Measurements from ENCODE around the gene NUDT22. TPM values are rescaled to one million over a fixed set of nuclear protein-coding genes. Genes with fewer than 3 reads are reported as not detected.

Gene NUDT22
- total RNA-seq, 3 donors from 2014 or later (not counting 1 experiment from before 2014, with no cell fraction given): 59.1 to 79.1 (median 74.8) TPM

- intact Hi-C loops (cut with micrococcal nuclease): loop anchor here (2.0 kb wide), 1 partner anchor 29 kb away; no protein-coding TSS in a partner anchor
- Histone ChIP-seq H3K4me1 (ENCODE audit: control insufficient read depth, insufficient read depth, low read length) (peaks cover 66% of the 10 kb centered on the region), H3K4me3 (ENCODE audit: low read length) (peak overlapping the region; percentile 65), H3K36me3 (ENCODE audit: control insufficient read depth, insufficient read depth, low read length) (peaks cover 15% of the 10 kb centered on the region), H3K27me3 (ENCODE audit: control insufficient read depth, insufficient read depth, low read length) (no peaks in the 10 kb centered on the region), H3K9me3 (ENCODE audit: control insufficient read depth, insufficient read depth, low read length) (no peaks in the 10 kb centered on the region), H3K27ac (ENCODE audit: low read length) (peak overlapping the region; percentile 98)
- DNase-seq (no peak), ATAC-seq (no peak)
- Mint-ChIP-seq H3K27me3 (ENCODE audit: low read depth in 2 of 2) (no peaks in the 10 kb centered on the region), H3K4me1 (peaks cover 13 to 46% of the 10 kb centered on the region in 2 donors), H3K36me3 (no peaks in the 10 kb centered on the region), H3K27ac (peak overlapping the region; percentile 98 to 99), H3K4me3 (peak overlapping the region; percentile 96), H3K9me3 (no peaks in the 10 kb centered on the region)
- 60% methylated on average over 11 of the region's 11 CpGs for WGBS (ENCODE audit: insufficient coverage)
- TF ChIP-seq CTCF (IDR thresholded peaks at IDR 0.05): no peak
Measured at GRCh38 chr11:64239662-64240434, 13.8 kb downstream of the NUDT22 start.

- Mint-ChIP-seq H3K4me3 (peak within 1 kb of the TSS; percentile 96), H3K36me3 (no peaks in the 10 kb centered on the region), H3K27ac (peak within 1 kb of the TSS; percentile 98 to 99), H3K27me3 (ENCODE audit: low read depth in 2 of 2) (no peaks in the 10 kb centered on the region), H3K4me1 (peaks cover 8 to 44% of the 10 kb centered on the region in 2 donors), H3K9me3 (no peaks in the 10 kb centered on the region)
- Histone ChIP-seq H3K27ac (ENCODE audit: low read length) (peak within 1 kb of the TSS; percentile 98), H3K4me3 (ENCODE audit: low read length) (peak within 1 kb of the TSS; percentile 79), H3K36me3 (ENCODE audit: control insufficient read depth, insufficient read depth, low read length) (peaks cover 15% of the 10 kb centered on the region), H3K9me3 (ENCODE audit: control insufficient read depth, insufficient read depth, low read length) (no peaks in the 10 kb centered on the region), H3K4me1 (ENCODE audit: control insufficient read depth, insufficient read depth, low read length) (peaks cover 66% of the 10 kb centered on the region), H3K27me3 (ENCODE audit: control insufficient read depth, insufficient read depth, low read length) (no peaks in the 10 kb centered on the region)
- ATAC-seq (peak; percentile 65 to 84 (median 73)), DNase-seq (peak; percentile 98 to 99)
- WGBS (ENCODE audit: insufficient coverage): 1% methylated on average over 58 of the region's 58 CpGs
- TF ChIP-seq CTCF (IDR thresholded peaks at IDR 0.05): no peak
- intact Hi-C loops (cut with micrococcal nuclease): loop anchor here (1.0 to 2.0 kb wide), 5 partner anchors 10 to 65 kb away; partner anchors contain the start of genes DNAJC4, ESRRA and GPR137
Measured at GRCh38 chr11:64240435-64241240, 14.6 kb downstream of the NUDT22 start, which contains the start of gene FKBP2. TSS of gene FKBP2 (plus strand) at chr11:64241095. CDS start at chr11:64242388, 1,293 bp downstream.

GRCh38 chr11:64241241-64241490, 15.1 kb downstream of the NUDT22 start:
- H3K27ac Mint-ChIP-seq: peak overlapping the region; percentile 98 to 99
- Histone ChIP-seq H3K36me3 (ENCODE audit: control insufficient read depth, insufficient read depth, low read length) (peaks cover 14% of the 10 kb centered on the region), H3K27ac (ENCODE audit: low read length) (peak overlapping the region; percentile 98), H3K9me3 (ENCODE audit: control insufficient read depth, insufficient read depth, low read length) (no peaks in the 10 kb centered on the region), H3K4me3 (ENCODE audit: low read length) (peak overlapping the region; percentile 79), H3K4me1 (ENCODE audit: control insufficient read depth, insufficient read depth, low read length) (peaks cover 67% of the 10 kb centered on the region), H3K27me3 (ENCODE audit: control insufficient read depth, insufficient read depth, low read length) (no peaks in the 10 kb centered on the region)
- DNase-seq (no peak), ATAC-seq (peak; percentile 79 to 94 (median 81))
- H3K9me3 Mint-ChIP-seq: no peaks in the 10 kb centered on the region
- peak overlapping the region; percentile 96 for H3K4me3 Mint-ChIP-seq
- H3K27me3 Mint-ChIP-seq (ENCODE audit: low read depth in 2 of 2): no peaks in the 10 kb centered on the region
- no peak for TF ChIP-seq CTCF (IDR thresholded peaks at IDR 0.05)
- H3K4me1 Mint-ChIP-seq: peaks cover 8 to 49% of the 10 kb centered on the region in 2 donors
- intact Hi-C loops (cut with micrococcal nuclease): loop anchor here (1.0 to 2.0 kb wide), 5 partner anchors 11 to 64 kb away; partner anchors contain the start of genes DNAJC4, ESRRA and GPR137
- no peaks in the 10 kb centered on the region for H3K36me3 Mint-ChIP-seq
- 0% methylated on average over 24 of the region's 24 CpGs for WGBS (ENCODE audit: insufficient coverage)
